HCT116 (cell line): Measurements from ENCODE around the gene PDK2.

Experiments used
- CTCF ChIP-seq, 3 experiments: fragments of 200-600 bp in 1 of 3; sonication (generic) in 1 of 3; IDR thresholded peaks in 2 of 3; conservative IDR thresholded peaks in 1 of 3; 2 replicates each; pipeline ENCODE4 v1.5.1; 2012 to 2017; ENCODE audit warnings: low read depth in 2 of 3, low read length in 2 of 3, antibody characterized with exemption in 1 of 3, borderline replicate concordance in 1 of 3, control low read depth in 1 of 3, mild to moderate bottlenecking in 1 of 3, mixed read lengths in 1 of 3, mixed run types in 1 of 3, moderate library complexity in 1 of 3; ENCODE audit not compliant: insufficient read depth in 1 of 3
- EZH2 ChIP-seq: fragments of 200-600 bp; sonication (generic); IDR thresholded peaks from 2 replicates; pipeline ENCODE4 v1.6.1; 2017; ENCODE audit warnings: antibody characterized with exemption, mixed run types
- JUND ChIP-seq: IDR thresholded peaks from 2 replicates; pipeline ENCODE4 v1.6.1; 2012
- POLR2A ChIP-seq: IDR thresholded peaks from 2 replicates; pipeline ENCODE4 v1.7.0; 2011; ENCODE audit warnings: borderline replicate concordance; ENCODE audit not compliant: insufficient read depth, insufficient read length; ENCODE audit errors: extremely low read depth
- POLR2AphosphoS5 ChIP-seq: IDR thresholded peaks from 2 replicates; pipeline ENCODE4 v1.6.1; 2011; ENCODE audit warnings: mild to moderate bottlenecking, low read depth, low read length, moderate library complexity
- REST ChIP-seq: IDR thresholded peaks from 2 replicates; pipeline ENCODE4 v1.6.1; 2012; ENCODE audit warnings: low read depth
- TCF7L2 ChIP-seq: IDR thresholded peaks from 2 replicates; pipeline ENCODE4 v1.7.0; 2011; ENCODE audit warnings: borderline replicate concordance, inconsistent platforms; ENCODE audit not compliant: insufficient read depth, insufficient read length; ENCODE audit errors: extremely low read depth
- ZNF274 ChIP-seq: fragments of 200-500 bp; sonication (Bioruptor generic); IDR thresholded peaks from 2 replicates; pipeline ENCODE4 v1.6.1; 2014; ENCODE audit warnings: mild to moderate bottlenecking, low read depth, low read length, inconsistent platforms

GRCh38 chr17:50100921-50101345, 5.8 kb downstream of the PDK2 start:
- TF ChIP-seq POLR2A (no peak), ZNF274 (no peak), CTCF (IDR thresholded peaks at IDR 0.05 in 2 of 3, conservative IDR thresholded peaks at IDR 0.05 in 1 of 3; ENCODE audit: borderline replicate concordance in 1 of 3, insufficient read depth in 1 of 3, low read depth in 2 of 3, low read length in 2 of 3) (no peak), EZH2 (no peak), REST (no peak), TCF7L2 (no peak), JUND (no peak), POLR2AphosphoS5 (no peak)
